HG03280 (cell line): Measurements from ENCODE around the gene CCDC142.
"Not testable (repeated sequence)": the region's sequence is repeated elsewhere in the genome, so short reads cannot be mapped to it uniquely, and the experiment has no call there.

Source experiments
- ATAC-seq: cut with Tn5 transposase; IDR thresholded peaks from one replicate; pipeline ENCODE4 v1.9.1; 2021; ENCODE audit warnings: mild to moderate bottlenecking, moderate library complexity; ENCODE audit not compliant: unreplicated experiment

Gene CCDC142

DNA sequence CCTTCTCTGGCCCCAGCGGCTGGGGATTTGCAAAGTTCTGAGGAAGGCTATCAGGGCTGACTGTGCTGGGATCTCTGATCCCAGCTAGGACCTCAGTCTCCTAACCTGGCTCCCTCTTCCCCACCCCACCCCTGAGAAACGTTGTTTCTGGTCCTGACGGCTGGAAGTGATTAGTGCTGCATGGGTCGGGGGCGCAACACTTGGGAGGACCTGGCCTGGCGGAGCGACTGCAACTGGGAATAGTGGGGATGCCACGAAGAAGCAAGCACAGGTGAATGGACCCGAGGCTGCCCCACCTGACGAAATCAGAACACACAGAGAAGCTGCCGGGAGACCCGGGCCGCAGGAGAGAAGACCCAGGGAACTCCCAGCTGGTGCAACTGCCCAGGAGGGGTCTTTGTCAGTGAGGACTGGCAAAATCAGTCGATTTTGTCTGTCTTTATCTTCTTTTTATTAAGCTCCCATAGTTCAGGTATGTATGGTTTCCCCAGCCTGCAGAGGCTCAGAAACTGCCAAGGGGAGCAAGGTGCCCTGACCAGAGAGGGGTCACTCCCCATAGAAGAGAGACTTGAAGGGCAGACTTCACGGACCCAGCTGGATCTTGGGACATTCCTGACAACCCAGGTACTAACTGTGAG, 17.3 kb upstream of the CCDC142 start:
- no peak for ATAC-seq

DNA sequence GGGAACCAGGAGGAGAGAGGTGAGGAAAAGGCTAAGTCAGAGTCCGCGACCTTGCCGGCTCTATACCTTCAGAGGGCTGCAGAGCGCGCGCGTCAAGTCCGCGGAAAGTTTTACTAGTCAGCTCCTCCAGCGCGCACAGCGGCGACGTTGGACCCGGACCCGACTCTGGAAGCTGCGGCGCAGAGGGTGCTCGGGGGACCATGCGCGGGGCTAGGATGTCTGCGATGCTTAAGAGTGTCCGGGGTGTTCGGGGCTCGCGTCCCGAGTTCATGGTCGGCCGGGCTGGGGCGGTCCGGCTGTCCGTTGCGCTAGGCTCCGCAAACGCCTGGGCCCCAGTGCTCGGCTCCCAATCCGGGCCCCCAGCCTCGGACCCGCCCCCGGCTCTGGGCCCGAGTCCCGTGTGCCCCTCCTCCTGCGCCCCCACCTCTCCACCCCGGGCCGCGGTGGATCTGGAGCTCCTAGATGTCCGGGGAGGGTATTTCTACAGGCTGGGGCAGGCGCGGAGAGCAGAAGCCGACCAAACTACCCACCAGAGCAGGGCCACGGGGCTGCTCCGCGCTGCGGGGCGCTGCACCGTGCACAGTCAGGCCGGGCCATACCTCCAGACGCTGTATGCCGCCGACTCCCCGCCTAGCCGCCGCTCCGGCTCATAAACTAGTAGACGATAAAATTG, 16.6 kb upstream of the CCDC142 start, which contains the start of gene LBX2:
Gene LBX2, minus strand, starts transcription at position 337 of the 673 bp plus-strand sequence. Its CDS starts 66 bp downstream, at position 271.
- ATAC-seq = no peak

DNA sequence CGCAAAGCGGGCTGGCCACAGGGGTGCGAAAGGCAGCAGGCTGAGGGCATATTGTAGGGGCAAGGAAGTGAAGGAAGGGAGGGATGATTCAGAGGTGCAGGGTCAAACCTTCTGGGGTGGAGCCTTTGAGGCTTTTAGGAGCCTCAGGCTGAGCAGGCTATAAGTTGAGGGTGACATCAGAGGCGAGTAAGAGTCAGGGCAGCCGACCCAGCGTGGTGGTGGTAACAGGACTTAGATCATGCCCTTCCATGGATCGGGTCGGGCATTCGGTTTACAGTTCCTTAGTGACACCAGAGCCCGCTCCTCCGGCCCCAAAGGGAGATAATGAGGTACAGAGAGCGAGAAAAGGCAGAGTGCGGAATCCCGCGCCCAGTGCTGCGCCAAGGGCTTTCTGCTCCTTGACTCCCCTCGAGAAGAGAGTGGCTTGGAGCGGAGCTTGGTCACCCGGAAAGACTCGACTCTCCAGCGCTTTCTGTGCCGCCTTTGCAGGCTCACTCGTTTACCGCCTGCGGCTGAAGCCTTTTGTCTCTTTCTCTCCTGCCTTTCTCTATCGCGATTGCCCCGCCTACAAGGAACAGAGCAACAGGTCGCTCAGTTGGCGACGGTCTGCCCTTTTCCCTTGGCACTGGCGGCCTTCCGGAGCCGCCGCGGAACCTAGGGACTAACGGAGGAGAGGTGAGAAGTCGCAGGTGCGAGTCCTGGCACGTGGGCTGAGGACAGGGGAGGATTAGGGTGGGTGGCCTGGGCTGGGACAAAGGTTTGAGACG, 15.9 kb upstream of the CCDC142 start:
- no peak for ATAC-seq

DNA sequence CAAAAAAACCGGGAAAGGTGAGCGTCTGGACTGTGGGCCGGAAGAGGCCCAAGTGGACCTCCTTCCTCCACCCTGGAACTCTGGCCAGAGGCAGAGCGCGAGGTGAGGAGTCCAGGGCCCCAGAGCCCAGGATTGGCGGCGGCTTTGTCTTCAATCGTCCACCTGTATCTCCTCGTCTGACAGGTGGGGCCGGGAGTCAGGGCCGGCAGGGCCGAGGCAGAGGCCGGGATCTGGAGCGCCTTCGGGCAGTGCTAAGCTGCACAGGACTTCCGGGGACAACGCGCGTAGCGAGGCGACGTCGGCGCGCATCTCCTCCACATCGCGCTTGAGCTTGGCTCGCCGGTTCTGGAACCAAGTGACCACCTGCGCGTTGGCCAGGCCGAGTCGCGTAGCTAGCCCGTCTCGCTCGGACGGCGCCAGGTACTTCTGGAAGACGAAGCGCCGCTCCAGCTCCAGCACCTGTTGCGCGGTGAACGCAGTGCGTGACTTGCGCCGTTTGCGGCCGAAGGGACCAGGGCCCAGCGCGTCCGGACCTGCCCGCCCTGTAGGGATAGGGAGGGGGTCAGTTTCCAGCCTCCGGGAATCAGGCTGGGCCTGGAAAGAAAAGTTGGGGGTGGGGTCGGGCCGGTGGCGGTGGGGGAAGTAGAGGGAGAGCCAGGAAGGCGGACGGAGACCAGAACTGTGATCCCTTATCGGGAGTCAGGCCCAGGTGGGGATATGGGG, 15.1 kb upstream of the CCDC142 start:
- no peak for ATAC-seq

DNA sequence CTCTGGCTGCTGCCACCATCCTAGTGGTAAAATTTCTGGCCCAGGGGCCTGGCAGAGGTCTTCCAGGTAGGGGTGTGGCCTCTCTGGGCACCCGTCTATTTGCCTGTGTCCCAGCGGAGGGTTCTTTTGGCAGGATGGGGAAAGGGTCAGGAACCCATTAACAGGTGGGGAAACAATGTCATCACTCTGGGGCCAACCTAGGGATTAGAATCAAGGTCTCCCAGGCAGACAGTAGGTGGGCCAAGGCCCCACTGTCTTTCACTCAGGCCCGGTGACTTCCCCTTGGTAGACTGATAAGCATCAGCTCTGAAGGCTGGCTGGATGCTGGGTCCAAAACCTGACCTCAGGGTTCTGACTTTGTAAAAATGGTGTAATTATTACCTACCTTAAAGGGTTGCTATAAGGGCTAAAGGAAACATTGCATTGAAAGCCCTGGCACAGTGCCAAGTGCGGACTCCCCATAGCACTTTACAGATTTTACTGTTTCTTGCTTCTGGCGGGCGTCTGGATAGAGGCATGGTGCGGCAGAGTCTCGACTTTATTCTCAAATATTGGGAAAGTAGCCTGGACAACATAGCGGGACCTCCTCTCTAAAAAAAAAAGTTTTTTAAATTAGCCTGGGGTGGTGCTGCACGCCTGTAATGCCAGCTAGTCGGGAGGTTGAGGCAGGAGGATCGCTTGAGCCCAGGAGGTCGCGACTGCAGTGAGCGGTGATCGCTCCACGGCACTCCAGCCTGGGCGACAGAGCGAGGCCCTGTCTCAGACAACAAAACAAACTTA, 14.4 kb upstream of the CCDC142 start:
- no peak for ATAC-seq

DNA sequence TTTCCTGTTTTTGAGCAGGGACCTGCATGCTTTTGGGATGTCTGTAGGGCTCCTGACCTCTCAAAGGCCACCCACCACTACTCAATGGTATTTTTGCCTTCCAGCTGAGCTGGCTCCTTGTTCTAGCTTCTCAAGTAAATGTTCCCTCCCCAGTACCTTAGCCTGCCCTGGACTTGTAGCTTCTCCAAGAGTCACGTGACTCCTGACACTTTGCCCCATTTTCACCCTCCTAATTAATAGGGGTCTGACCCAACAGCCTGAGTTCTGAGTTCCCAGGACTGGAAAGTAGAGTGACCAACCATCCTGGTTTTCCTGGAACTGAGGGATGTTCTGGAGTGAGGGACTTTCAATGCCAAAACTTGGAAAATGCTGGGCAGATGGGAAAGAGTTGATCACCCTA, 12.6 kb upstream of the CCDC142 start:
- no peak for ATAC-seq

DNA sequence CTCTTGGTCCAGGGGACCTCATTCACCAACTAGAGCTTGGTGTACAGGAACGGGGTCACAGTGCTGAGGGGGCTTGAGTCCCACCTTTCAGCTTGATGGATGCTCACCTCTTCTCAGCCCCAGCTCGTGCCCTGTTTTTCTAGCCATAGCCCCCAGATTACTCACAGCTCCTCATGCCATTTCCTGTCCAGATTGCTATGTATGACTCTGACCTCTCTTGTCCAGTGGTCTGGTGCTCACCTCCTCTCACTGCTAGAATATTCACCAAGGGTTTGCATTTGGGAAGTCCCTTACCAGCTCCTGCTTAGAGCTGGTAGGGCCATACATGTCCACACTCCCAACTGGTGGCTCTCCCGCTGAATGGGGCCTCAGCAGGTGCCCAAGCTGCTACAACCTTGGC, 10.7 kb upstream of the CCDC142 start:
- ATAC-seq = no peak

DNA sequence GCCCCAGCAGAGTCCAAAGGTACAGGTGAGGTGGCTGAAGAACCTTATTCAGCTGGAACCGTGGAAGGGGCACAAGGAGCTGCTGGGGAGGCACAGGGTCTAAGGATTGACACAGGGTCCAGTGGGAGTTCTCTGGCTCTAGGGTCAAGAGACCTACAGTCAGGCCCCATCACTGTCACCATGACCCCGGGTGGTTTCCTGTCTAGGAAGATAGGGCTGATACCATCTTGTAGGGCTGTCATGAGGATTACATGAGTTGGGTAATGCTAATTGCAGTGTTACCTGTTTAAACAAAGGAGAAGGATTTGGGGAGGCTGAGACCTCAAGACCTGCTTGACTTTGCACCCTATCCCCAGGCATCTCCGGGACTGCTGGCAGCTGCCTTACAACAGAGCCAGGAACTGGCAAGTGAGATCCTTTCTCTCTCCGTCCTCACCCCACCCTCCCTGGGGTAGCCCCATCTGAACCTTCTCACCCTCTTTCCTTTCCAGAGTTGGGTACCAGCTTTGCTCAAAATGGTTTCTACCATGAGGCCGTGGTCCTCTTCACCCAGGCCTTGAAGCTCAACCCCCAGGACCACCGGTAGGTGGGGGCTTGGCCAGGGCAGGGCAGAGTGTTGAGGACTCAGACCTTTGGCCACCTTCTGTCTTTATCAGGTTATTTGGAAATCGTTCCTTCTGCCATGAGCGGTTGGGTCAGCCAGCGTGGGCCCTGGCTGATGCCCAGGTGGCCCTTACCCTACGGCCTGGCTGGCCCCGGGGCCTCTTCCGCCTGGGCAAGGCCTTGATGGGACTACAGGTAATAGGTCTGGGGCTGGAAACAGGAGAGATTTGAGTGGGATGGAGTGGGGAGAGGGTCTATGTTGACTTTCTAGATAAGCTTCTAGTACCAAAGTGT, 9.1 kb upstream of the CCDC142 start:
- no peak for ATAC-seq

DNA sequence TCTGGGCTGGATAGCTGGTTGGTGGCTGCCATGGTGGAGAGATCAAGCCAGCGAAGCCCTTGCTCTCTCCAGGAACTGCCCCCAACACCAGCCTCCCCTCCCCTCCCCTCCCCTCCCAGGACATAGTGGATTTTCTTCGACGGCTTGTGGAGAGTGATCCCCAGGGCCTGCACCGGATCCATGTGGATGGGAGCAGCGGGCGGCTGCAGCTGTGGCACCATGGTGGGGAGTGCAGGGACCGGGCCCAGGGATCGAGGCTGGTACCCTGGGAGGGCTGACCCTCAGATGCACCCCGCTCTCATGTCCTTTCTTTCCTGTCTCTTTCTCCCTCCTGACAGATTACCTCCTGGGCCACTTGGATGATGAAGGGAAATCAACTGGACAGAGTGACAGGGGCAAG, 7.1 kb upstream of the CCDC142 start:
- no peak for ATAC-seq

DNA sequence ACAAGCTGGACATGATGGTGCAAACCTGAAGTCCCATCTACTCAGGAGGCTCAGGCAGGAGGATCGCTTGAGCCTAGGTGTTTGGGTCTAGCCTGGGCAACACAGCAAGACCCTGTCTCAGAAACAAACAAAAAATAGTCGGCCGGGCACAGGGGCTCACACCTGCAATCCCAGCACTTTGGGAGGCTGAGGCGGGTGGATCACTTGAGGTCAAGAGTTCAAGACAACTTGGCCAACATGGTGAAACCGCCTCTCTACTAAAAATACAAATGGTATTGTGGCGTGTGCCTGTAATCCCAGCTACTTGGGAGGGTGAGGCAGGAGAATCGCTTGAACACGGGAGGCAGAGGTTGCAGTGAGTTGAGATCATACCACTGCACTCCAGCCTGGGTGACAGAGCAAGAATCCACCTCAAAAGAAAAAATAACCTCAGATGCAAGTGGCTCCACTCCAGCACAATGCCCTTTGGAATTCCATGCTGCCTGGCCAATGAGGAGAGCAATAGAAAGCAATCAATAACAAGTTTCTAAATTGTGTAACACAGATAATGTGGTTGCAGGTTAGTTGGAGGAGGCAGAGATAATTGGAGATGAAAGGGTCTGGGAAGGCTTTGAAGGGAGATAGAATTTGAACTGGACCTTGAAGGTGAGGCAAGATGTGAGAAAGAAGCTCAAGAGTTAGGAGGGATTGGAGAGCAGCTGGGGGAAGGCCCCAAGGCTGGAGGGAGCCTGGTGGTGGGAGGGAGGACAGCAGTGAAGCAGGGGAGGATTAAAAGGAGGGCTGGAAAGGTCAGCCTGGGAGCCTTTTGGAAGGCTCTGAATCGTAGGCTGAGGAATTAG, 6.1 kb upstream of the CCDC142 start:
- no peak for ATAC-seq

DNA sequence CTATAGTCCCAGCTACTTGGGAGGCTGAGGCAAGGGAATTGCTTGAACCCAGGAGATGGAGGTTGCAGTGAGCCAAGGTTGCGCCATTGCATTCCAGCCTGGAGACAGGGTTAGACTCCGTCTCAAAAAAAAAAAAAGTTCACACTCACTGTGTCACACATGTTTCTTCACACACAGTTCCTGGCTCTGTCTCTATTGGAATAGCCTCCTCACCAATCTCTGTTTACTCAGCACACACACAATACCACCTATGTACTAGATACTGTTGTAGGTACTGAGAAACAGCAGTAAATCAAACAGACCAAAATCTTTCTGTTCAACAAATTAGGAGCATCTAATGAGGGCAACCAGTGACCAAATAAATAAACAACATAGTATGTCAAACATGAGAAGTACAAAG, 3.3 kb upstream of the CCDC142 start:
- ATAC-seq = no peak

DNA sequence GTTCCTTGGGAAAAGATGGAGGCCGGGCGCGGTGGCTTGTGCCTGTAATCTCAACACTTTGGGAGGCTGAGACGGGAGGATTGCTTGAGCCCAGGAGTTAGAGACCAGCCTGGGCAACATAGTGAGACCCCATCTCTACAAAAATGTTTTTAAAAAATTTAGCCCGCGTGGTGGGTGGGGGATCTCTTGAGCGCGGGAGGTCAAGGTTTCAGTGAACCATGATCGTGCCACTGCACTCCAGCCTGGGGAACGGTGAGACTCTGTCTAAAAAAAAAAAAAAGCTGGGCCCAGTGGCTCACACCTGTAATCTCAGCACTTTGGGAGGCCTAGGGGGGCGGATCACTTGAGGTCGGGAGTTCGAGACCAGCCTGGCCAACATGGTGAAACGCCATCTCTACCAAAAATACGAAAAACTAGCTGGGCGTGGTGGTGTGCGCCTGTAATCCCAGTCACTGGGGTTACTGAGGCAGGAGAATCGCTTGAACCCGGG, 922 bp upstream of the CCDC142 start:
- ATAC-seq = not testable (repeated sequence)

DNA sequence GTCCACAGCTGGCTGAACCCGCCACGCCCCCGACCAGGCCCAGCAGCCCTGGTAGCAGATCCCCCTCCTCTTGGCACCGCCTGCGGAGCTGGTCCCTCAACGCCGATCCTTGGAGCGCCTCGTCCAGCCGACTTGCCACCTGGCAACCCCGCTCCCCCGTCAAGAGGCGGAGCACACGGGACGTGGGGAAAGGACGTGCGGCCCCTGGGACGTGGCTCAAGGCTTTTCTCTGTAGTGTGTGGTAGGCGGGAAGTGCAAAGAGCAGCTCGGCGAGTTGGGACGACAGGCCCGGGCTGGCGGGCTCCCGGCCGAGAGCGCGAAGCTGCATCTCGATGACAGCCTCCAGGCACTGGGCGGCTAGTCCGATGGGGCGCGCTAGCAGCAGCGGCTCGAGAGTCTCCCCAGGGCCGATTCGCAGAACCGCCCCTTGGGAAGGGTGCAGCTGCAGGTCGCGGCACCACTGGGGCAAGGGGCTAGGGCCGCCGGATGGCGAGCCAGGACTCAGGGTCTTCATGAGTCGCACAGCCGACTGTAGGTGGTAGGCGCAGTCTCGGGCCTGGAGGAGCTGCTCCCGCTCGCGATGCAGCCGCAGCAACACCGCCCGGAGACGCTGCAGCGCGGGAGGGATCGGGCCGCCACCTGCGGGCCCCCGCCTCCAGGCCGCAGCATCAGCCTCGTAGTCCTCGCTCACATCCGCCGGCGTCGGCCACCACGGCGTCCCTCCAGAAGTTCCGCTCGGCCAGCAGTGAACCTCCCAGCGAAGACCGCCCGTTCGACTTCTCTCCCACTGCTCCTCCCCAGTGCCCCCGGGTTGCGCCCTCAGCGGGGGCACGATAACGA, 617 bp downstream of the CCDC142 start:
- peak; percentile 29 for ATAC-seq

DNA sequence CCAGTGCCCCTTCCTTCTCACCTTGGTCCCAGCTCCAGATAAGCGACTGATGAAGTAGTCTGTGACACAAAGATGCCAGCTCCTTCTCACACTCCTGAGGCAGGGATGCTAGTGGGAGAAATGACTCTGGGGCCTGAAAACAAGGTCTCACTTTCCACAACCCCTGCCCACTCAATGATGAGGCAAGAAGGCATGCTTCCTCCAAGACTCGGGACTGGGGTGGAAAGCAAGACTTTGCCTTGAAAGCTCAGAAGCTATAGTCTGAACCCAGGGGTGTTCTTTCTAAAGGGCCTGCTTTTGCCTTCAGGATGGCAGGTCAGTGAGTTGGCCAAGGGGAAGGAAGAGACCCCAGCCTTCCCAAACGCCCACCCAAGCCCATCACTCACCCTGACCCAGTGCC, 1.4 kb downstream of the CCDC142 start:
- no peak for ATAC-seq

DNA sequence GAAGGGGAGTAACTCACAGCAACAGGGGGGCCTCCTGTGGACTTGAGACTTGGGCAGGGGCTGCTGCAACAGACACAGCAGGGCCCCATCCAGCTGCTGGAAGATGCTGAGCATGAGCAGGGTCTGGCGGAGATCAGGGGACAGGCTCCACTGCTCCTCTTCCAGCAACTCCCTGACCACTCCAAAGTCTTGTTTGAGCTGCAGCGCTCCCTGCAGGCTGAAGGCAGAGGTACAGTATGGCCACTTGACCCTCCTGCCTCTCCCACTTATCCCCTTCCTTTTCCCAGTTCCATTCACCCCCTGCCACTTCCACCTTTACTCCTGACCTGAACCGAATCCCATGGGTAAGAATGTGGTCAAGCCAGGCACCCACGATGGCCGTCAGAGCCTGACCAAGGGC, 7.9 kb downstream of the CCDC142 start:
- no peak for ATAC-seq

DNA sequence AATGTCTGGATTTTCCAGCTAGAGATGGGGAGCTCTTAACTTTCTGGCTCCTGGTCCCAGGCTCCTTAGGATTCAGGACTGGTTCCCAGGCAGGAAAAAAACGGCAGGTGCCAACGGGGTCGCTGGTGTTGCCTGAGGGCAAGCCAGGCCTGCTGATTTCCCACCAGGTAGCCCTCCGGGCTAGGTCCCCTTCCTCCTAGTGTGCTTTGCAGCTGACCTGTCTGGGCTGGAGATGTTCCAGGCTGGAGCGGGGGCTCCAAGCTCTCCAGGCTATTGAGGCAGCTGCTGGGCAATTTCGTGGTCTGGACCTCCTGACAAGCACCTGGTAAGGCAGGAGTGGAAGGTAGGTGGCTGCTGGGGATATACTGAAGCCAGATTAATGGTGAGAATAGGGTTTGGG, 8.3 kb downstream of the CCDC142 start:
- ATAC-seq = no peak

DNA sequence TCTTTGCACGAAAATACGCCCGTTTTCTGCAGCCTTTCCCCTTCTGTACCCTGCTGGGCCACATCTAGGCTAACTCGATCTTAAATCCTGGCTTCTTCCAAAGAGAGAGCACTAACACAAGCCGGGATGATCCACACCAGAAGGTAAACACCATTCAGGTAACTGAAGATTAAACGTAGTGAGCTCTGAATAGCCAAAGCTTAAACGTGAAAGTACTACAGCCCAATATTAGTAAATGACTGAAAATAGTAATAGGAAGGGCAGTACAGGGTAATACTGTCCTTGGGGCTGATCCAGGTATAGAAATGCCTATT, 9.9 kb downstream of the CCDC142 start:
- no peak for ATAC-seq
